ENCODE results near the gene CNIH1.

DNA sequence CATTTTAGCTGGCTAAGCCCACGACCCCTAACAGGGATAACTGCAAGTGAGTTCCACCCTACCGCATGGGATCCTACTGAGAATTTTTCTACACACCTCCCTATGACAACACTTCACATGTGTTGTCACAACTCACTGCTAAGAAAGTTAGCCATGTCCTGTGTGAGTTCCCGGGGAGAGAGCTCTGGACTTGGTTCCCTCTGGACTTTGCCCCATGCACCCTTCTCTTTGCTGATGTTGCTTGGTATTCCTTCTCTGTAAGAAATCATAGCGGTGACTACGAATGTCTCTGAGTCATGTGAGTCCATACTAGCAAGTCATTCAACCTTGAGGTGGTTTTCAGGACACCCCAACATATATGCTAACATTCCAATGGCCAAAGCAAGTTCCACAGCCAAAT lies 53.8 kb downstream of the CNIH1 start:
- TF ChIP-seq, protein P1, sequence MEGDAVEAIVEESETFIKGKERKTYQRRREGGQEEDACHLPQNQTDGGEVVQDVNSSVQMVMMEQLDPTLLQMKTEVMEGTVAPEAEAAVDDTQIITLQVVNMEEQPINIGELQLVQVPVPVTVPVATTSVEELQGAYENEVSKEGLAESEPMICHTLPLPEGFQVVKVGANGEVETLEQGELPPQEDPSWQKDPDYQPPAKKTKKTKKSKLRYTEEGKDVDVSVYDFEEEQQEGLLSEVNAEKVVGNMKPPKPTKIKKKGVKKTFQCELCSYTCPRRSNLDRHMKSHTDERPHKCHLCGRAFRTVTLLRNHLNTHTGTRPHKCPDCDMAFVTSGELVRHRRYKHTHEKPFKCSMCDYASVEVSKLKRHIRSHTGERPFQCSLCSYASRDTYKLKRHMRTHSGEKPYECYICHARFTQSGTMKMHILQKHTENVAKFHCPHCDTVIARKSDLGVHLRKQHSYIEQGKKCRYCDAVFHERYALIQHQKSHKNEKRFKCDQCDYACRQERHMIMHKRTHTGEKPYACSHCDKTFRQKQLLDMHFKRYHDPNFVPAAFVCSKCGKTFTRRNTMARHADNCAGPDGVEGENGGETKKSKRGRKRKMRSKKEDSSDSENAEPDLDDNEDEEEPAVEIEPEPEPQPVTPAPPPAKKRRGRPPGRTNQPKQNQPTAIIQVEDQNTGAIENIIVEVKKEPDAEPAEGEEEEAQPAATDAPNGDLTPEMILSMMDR (IDR thresholded peaks at IDR 0.05), result no peak
- no peak for TF ChIP-seq POLR2A (IDR thresholded peaks at IDR 0.05)
